HCT116 (cell line): ENCODE measurements around the gene CCNK. TPM values are rescaled to one million over a fixed set of nuclear protein-coding genes. Genes with fewer than 3 reads are reported as not detected.

Experiments used
- ATAC-seq: fragments of 200-7000 bp; cut with Tn5 transposase; 2 replicates; pipeline ENCODE4 v1.9.1; 2020; ENCODE audit warnings: mild to moderate bottlenecking, moderate library complexity
- BruUV-seq: library from RNA; stranded (reverse); fragments of 400-500 nt; replicated peaks from 2 replicates; lab custom pipeline; 2021; lab: Mats Ljungman, UMichigan
- CTCF ChIA-PET: fragments of 300-600 bp; sonication (Branson Sonifier 250); formaldehyde crosslinking; loops from one replicate; lab custom pipeline; 2021; ENCODE audit warnings: antibody characterized with exemption; lab: Charles Lee
- POLR2A ChIA-PET: fragments of 300-600, 350-600 bp; sonication (Branson Sonifier 250); formaldehyde crosslinking; loops from one replicate; lab custom pipeline; 2021; ENCODE audit warnings: antibody characterized with exemption; lab: Charles Lee
- RAD21 ChIA-PET, 2 experiments: fragments of 300-600 bp; sonication (Branson Sonifier 250); formaldehyde crosslinking; loops; one replicate each; lab custom pipeline; 2023; ENCODE audit warnings: low total read pairs in 2 of 2; ENCODE audit not compliant: uncharacterized antibody in 2 of 2, unreplicated experiment in 2 of 2, low non-redundant PET in 1 of 2; lab: Charles Lee
- DNase-seq: peaks from one replicate; pipeline ENCODE4 v3.0.0-alpha.2; 2010; ENCODE audit warnings: low read depth, low spot score
- H2AFZ ChIP-seq: fragments of 200-600 bp; shearing (Covaris generic), sonication (generic); 2 replicates; pipeline ENCODE4 v1.6.1; 2017; ENCODE audit warnings: low read depth, mixed run types, mixed read lengths, antibody characterized with exemption, low read length; ENCODE audit not compliant: poor library complexity, severe bottlenecking
- H3K27ac ChIP-seq: 2 replicates; pipeline ENCODE4 v1.5.1; 2012; ENCODE audit warnings: low read depth, low read length
- H3K27me3 ChIP-seq: fragments of 200-600 bp; sonication (generic); 2 replicates; pipeline ENCODE4 v1.6.1; 2016; ENCODE audit warnings: mixed run types, low read length, mixed read lengths; ENCODE audit not compliant: insufficient read depth
- H3K36me3 ChIP-seq, 2 experiments: fragments of 200-500 bp in 1 of 2; fragments of 200-600 bp in 1 of 2; sonication (Bioruptor generic) in 1 of 2; sonication (generic) in 1 of 2; 2 replicates each; pipeline versions ENCODE4 v1.5.1 to v1.6.1; 2014 to 2016; ENCODE audit warnings: low read length in 2 of 2, inconsistent platforms in 1 of 2, mixed read lengths in 1 of 2, mixed run types in 1 of 2; ENCODE audit not compliant: insufficient read depth in 2 of 2, control insufficient read depth in 1 of 2
- H3K4me1 ChIP-seq, 2 experiments: fragments of 200-600 bp in 1 of 2; sonication (generic) in 1 of 2; 2 replicates each; pipeline versions ENCODE4 v1.5.1 to v1.6.1; 2012 to 2017; ENCODE audit warnings: low read length in 2 of 2, inconsistent platforms in 1 of 2, mild to moderate bottlenecking in 1 of 2, mixed read lengths in 1 of 2, mixed run types in 1 of 2, moderate library complexity in 1 of 2; ENCODE audit not compliant: insufficient read depth in 2 of 2, control insufficient read depth in 1 of 2
- H3K4me2 ChIP-seq: fragments of 200-600 bp; sonication (generic); 2 replicates; pipeline ENCODE4 v1.6.1; 2017; ENCODE audit warnings: mixed run types, low read length, mixed read lengths
- H3K4me3 ChIP-seq, 2 experiments: fragments of 200-600 bp in 1 of 2; sonication (generic) in 1 of 2; replicated peaks in 1 of 2; 2 replicates each; pipeline ENCODE4 v1.5.1; 2011 to 2016; ENCODE audit warnings: low read length in 2 of 2, control low read depth in 1 of 2, low read depth in 1 of 2, mild to moderate bottlenecking in 1 of 2, mixed read lengths in 1 of 2, mixed run types in 1 of 2
- H3K79me2 ChIP-seq: fragments of 200-600 bp; sonication (generic); 2 replicates; pipeline ENCODE4 v1.6.1; 2017; ENCODE audit warnings: mild to moderate bottlenecking, mixed run types, low read length, moderate library complexity, mixed read lengths; ENCODE audit not compliant: insufficient read depth
- H3K9ac ChIP-seq: fragments of 200-600 bp; sonication (generic); 2 replicates; pipeline ENCODE4 v1.6.1; 2016; ENCODE audit warnings: low read length, mixed read lengths
- H3K9me2 ChIP-seq: fragments of 200-600 bp; sonication (generic), shearing (Covaris generic); 2 replicates; pipeline ENCODE4 v1.6.1; 2017; ENCODE audit warnings: mixed run types, mild to moderate bottlenecking, moderate library complexity; ENCODE audit not compliant: insufficient read depth
- H3K9me3 ChIP-seq, 2 experiments: fragments of 200-500 bp in 1 of 2; fragments of 200-600 bp in 1 of 2; sonication (Bioruptor generic) in 1 of 2; sonication (generic) in 1 of 2; 2 replicates each; pipeline ENCODE4 v1.6.1; 2014 to 2017; ENCODE audit warnings: low read length in 2 of 2, mixed read lengths in 2 of 2, inconsistent platforms in 1 of 2, low read depth in 1 of 2, mild to moderate bottlenecking in 1 of 2, mixed run types in 1 of 2, moderate library complexity in 1 of 2; ENCODE audit not compliant: control insufficient read depth in 1 of 2, insufficient read depth in 1 of 2
- H4K20me1 ChIP-seq: fragments of 200-600 bp; sonication (generic), shearing (Covaris generic); 2 replicates; pipeline ENCODE4 v1.6.1; 2017; ENCODE audit warnings: mixed run types, mild to moderate bottlenecking, moderate library complexity; ENCODE audit not compliant: insufficient read depth
- CBX3 ChIP-seq: IDR thresholded peaks from 2 replicates; pipeline ENCODE4 v1.6.1; 2012; ENCODE audit warnings: low read depth
- EGR1 ChIP-seq: IDR thresholded peaks from 2 replicates; pipeline ENCODE4 v1.6.1; 2012; ENCODE audit warnings: low read depth
- ELF1 ChIP-seq: IDR thresholded peaks from 2 replicates; pipeline ENCODE4 v1.6.1; 2012; ENCODE audit warnings: low read depth, borderline replicate concordance
- EZH2phosphoT487 ChIP-seq: fragments of 200-600 bp; IDR thresholded peaks from 2 replicates; pipeline ENCODE4 v1.6.1; 2018; ENCODE audit warnings: antibody characterized with exemption, borderline replicate concordance
- FOSL1 ChIP-seq: IDR thresholded peaks from 2 replicates; pipeline ENCODE4 v1.6.1; 2012; ENCODE audit warnings: low read depth
- POLR2A ChIP-seq: IDR thresholded peaks from 2 replicates; pipeline ENCODE4 v1.7.0; 2011; ENCODE audit warnings: borderline replicate concordance; ENCODE audit not compliant: insufficient read depth, insufficient read length; ENCODE audit errors: extremely low read depth
- POLR2AphosphoS5 ChIP-seq: IDR thresholded peaks from 2 replicates; pipeline ENCODE4 v1.6.1; 2011; ENCODE audit warnings: mild to moderate bottlenecking, low read depth, low read length, moderate library complexity
- REST ChIP-seq: IDR thresholded peaks from 2 replicates; pipeline ENCODE4 v1.6.1; 2012; ENCODE audit warnings: low read depth
- SIN3A ChIP-seq: IDR thresholded peaks from 2 replicates; pipeline ENCODE4 v1.6.1; 2012; ENCODE audit warnings: low read depth
- SP1 ChIP-seq: IDR thresholded peaks from 2 replicates; pipeline ENCODE4 v1.6.1; 2012; ENCODE audit warnings: low read depth
- SRF ChIP-seq: IDR thresholded peaks from 2 replicates; pipeline ENCODE4 v1.6.1; 2012; ENCODE audit warnings: low read depth
- TCF7L2 ChIP-seq: IDR thresholded peaks from 2 replicates; pipeline ENCODE4 v1.7.0; 2011; ENCODE audit warnings: borderline replicate concordance, inconsistent platforms; ENCODE audit not compliant: insufficient read depth, insufficient read length; ENCODE audit errors: extremely low read depth
- YY1 ChIP-seq: IDR thresholded peaks from 2 replicates; pipeline ENCODE4 v1.6.1; 2011; ENCODE audit warnings: low read length, low read depth, moderate library complexity, mild to moderate bottlenecking; ENCODE audit not compliant: insufficient replicate concordance; ENCODE audit errors: extremely low read depth
- ZFX ChIP-seq: fragments of 450-650 bp; IDR thresholded peaks from 2 replicates; pipeline ENCODE4 v1.6.1; 2017
- ZNF274 ChIP-seq: fragments of 200-500 bp; sonication (Bioruptor generic); IDR thresholded peaks from 2 replicates; pipeline ENCODE4 v1.6.1; 2014; ENCODE audit warnings: mild to moderate bottlenecking, low read depth, low read length, inconsistent platforms
- intact Hi-C: fragments of 100-400 bp; cut with micrococcal nuclease; formaldehyde crosslinking; loops from 2 replicates; pipeline ENCODE4 v1.10.0; 2022
- total RNA-seq: library from RNA; stranded (reverse); gene quantifications from one replicate; pipeline ENCODE4 v1.2.1, GENCODE V29; 2021; ENCODE audit not compliant: unreplicated experiment
- TF ChIP-seq, protein P1 (sequence below): IDR thresholded peaks from 2 replicates; pipeline ENCODE4 v1.6.1; 2012

CCNK gene
- total RNA-seq, 1 experiment from 2014 or later, result 68.2 TPM

GRCh38 chr14:99548255-99548654, 67.0 kb downstream of the CCNK start:
- no TSS peak for BruUV-seq
- no peaks in the 10 kb centered on the region for H3K4me1 ChIP-seq
- no peak overlapping the region for H3K4me2 ChIP-seq
- H2AFZ ChIP-seq, result no peak overlapping the region
- no peak overlapping the region for H3K9ac ChIP-seq
- no peaks in the 10 kb centered on the region for H3K27me3 ChIP-seq
- H3K9me2 ChIP-seq, result no peaks in the 10 kb centered on the region
- no peaks in the 10 kb centered on the region for H3K36me3 ChIP-seq
- H3K79me2 ChIP-seq, result peaks cover 39% of the 10 kb centered on the region
- TF ChIP-seq SIN3A (no peak), CBX3 (no peak), POLR2A (no peak)
- H3K4me3 ChIP-seq, result no peak overlapping the region
- no peak overlapping the region for H3K27ac ChIP-seq
- H3K9me3 ChIP-seq, result no peaks in the 10 kb centered on the region
- RAD21 ChIA-PET, result no interaction called here
- CTCF ChIA-PET, result no interaction called here
- POLR2A ChIA-PET, result no interaction called here
- DNase-seq, result no peak
- intact Hi-C loops, result no loop called here
- no peak for ATAC-seq
- no peaks in the 10 kb centered on the region for H4K20me1 ChIP-seq

- TF ChIP-seq SP1, result no peak
- TF ChIP-seq FOSL1, result no peak
- TF ChIP-seq ZNF274, result no peak
- TF ChIP-seq EZH2phosphoT487, result no peak
- TF ChIP-seq, protein P1, sequence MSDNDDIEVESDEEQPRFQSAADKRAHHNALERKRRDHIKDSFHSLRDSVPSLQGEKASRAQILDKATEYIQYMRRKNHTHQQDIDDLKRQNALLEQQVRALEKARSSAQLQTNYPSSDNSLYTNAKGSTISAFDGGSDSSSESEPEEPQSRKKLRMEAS, result no peak
- no peak for TF ChIP-seq ZFX
- TF ChIP-seq ELF1, result no peak
- TF ChIP-seq SIN3A, result no peak
- no peak for TF ChIP-seq YY1
- no peak for TF ChIP-seq POLR2AphosphoS5
- no peak for TF ChIP-seq REST
- no peak for TF ChIP-seq TCF7L2
- TF ChIP-seq SRF, result no peak
- no peak for TF ChIP-seq POLR2A
- TF ChIP-seq EGR1, result no peak
- H3K27me3 ChIP-seq, result no peaks in the 10 kb centered on the region
- ChIA-PET CTCF (no interaction called here), POLR2A (no interaction called here), RAD21 (no interaction called here)
- DNase-seq (no peak), ATAC-seq (no peak)
- BruUV-seq, result no TSS peak
- H3K9me2 ChIP-seq, result no peaks in the 10 kb centered on the region
- H4K20me1 ChIP-seq, result no peaks in the 10 kb centered on the region
- intact Hi-C loops, result no loop called here
- H3K9ac ChIP-seq, result no peak overlapping the region
- H2AFZ ChIP-seq, result no peak overlapping the region
- no peak overlapping the region for H3K27ac ChIP-seq
- no peak overlapping the region for H3K4me2 ChIP-seq
- no peaks in the 10 kb centered on the region for H3K4me1 ChIP-seq
- no peaks in the 10 kb centered on the region for H3K9me3 ChIP-seq
- no peaks in the 10 kb centered on the region for H3K36me3 ChIP-seq
- H3K4me3 ChIP-seq, result no peak overlapping the region
- H3K79me2 ChIP-seq, result peaks cover 36% of the 10 kb centered on the region
Observed at GRCh38 chr14:99548871-99549515, 67.8 kb downstream of the CCNK start.
